ENCODE measurements around the gene RCAN2. TPM values are rescaled to one million over a fixed set of nuclear protein-coding genes. Genes with fewer than 3 reads are reported as not detected.

The RCAN2 gene
- total RNA-seq, 1 donor from 2014 or later, result 5.8 TPM

GRCh38 chr6:46468403-46469010, 22.7 kb downstream of the RCAN2 start:
- Mint-ChIP-seq H3K4me3 (no peak overlapping the region), H3K27me3 (ENCODE audit: insufficient read depth, low read depth) (peaks cover 3% of the 10 kb centered on the region), H3K4me1 (peaks cover 35% of the 10 kb centered on the region), H3K27ac (no peak overlapping the region), H3K9me3 (peaks cover 3% of the 10 kb centered on the region), H3K36me3 (no peaks in the 10 kb centered on the region)
- Histone ChIP-seq H3K4me1 (peaks cover 19% of the 10 kb centered on the region), H3F3A (ENCODE audit: low read depth) (no peaks in the 10 kb centered on the region), H2AFZ (replicated peaks) (no peak overlapping the region), H4K20me1 (ENCODE audit: low read depth) (no peaks in the 10 kb centered on the region), H3K4me3 (no peak overlapping the region), H3K4me2 (no peak overlapping the region), H3K9ac (no peak overlapping the region), H3K9me3 (ENCODE audit: low read depth) (no peaks in the 10 kb centered on the region), H3K79me2 (ENCODE audit: low read depth) (no peaks in the 10 kb centered on the region), H3K27me3 (no peaks in the 10 kb centered on the region), H3K36me3 (no peaks in the 10 kb centered on the region), H3K27ac (no peak overlapping the region)
- peak; percentile 3 for DNase-seq (ENCODE audit: low spot score)
- TF ChIP-seq EZH2phosphoT487 (IDR thresholded peaks at IDR 0.05) (no peak), EZH2 (IDR thresholded peaks at IDR 0.05) (no peak), CTCF (IDR thresholded peaks at IDR 0.05) (no peak)

GRCh38 chr6:46466570-46466969, 24.7 kb downstream of the RCAN2 start:
- DNase-seq (ENCODE audit: low spot score), result no peak
- H3K4me3 ChIP-seq, result no peak overlapping the region
- Mint-ChIP-seq H3K27ac (peak overlapping the region; percentile 57), H3K9me3 (peaks cover 3% of the 10 kb centered on the region), H3K36me3 (no peaks in the 10 kb centered on the region), H3K4me3 (no peak overlapping the region), H3K4me1 (peaks cover 35% of the 10 kb centered on the region), H3K27me3 (ENCODE audit: insufficient read depth, low read depth) (peaks cover 3% of the 10 kb centered on the region)
- no peaks in the 10 kb centered on the region for H3K36me3 ChIP-seq
- TF ChIP-seq EZH2phosphoT487 (IDR thresholded peaks at IDR 0.05) (no peak), CTCF (IDR thresholded peaks at IDR 0.05) (no peak), EZH2 (IDR thresholded peaks at IDR 0.05) (no peak)
- peaks cover 19% of the 10 kb centered on the region for H3K4me1 ChIP-seq
- no peaks in the 10 kb centered on the region for H3F3A ChIP-seq (ENCODE audit: low read depth)
- H4K20me1 ChIP-seq (ENCODE audit: low read depth), result no peaks in the 10 kb centered on the region
- no peaks in the 10 kb centered on the region for H3K79me2 ChIP-seq (ENCODE audit: low read depth)
- no peaks in the 10 kb centered on the region for H3K9me3 ChIP-seq (ENCODE audit: low read depth)
- no peak overlapping the region for H3K9ac ChIP-seq
- no peaks in the 10 kb centered on the region for H3K27me3 ChIP-seq
- H2AFZ ChIP-seq (replicated peaks), result no peak overlapping the region
- H3K27ac ChIP-seq, result no peak overlapping the region
- no peak overlapping the region for H3K4me2 ChIP-seq

- Mint-ChIP-seq H3K27ac (peak overlapping the region; percentile 57), H3K36me3 (no peaks in the 10 kb centered on the region), H3K27me3 (ENCODE audit: insufficient read depth, low read depth) (peaks cover 3% of the 10 kb centered on the region), H3K4me1 (peaks cover 35% of the 10 kb centered on the region), H3K9me3 (peaks cover 3% of the 10 kb centered on the region), H3K4me3 (no peak overlapping the region)
- Histone ChIP-seq H3K4me3 (no peak overlapping the region), H3F3A (ENCODE audit: low read depth) (no peaks in the 10 kb centered on the region), H3K4me2 (no peak overlapping the region), H4K20me1 (ENCODE audit: low read depth) (no peaks in the 10 kb centered on the region), H3K36me3 (no peaks in the 10 kb centered on the region), H3K9me3 (ENCODE audit: low read depth) (no peaks in the 10 kb centered on the region), H3K27me3 (no peaks in the 10 kb centered on the region), H3K79me2 (ENCODE audit: low read depth) (no peaks in the 10 kb centered on the region), H3K9ac (no peak overlapping the region), H2AFZ (replicated peaks) (no peak overlapping the region), H3K4me1 (peaks cover 19% of the 10 kb centered on the region), H3K27ac (no peak overlapping the region)
- TF ChIP-seq CTCF (IDR thresholded peaks at IDR 0.05), result no peak
- no peak for TF ChIP-seq EZH2phosphoT487 (IDR thresholded peaks at IDR 0.05)
- TF ChIP-seq EZH2 (IDR thresholded peaks at IDR 0.05), result no peak
- DNase-seq (ENCODE audit: low spot score), result no peak
Measured at GRCh38 chr6:46465294-46466165, 25.7 kb downstream of the RCAN2 start.
